HG03060 (cell line): Measurements from ENCODE around the gene ERC2.
"Not testable (repeated sequence)": the region's sequence is repeated elsewhere in the genome, so short reads cannot be mapped to it uniquely, and the experiment has no call there.

ENCODE experiments used
- ATAC-seq: cut with Tn5 transposase; IDR thresholded peaks from one replicate; pipeline ENCODE4 v1.9.1; 2021; ENCODE audit warnings: low read depth, moderate number of reproducible peaks; ENCODE audit not compliant: unreplicated experiment

The ERC2 gene

GRCh38 chr3:56042326-56042951 lies 425.8 kb downstream of the ERC2 start:
- no peak for ATAC-seq

GRCh38 chr3:56025326-56025725 lies 442.9 kb downstream of the ERC2 start:
- no peak for ATAC-seq

GRCh38 chr3:56023546-56023945 lies 444.7 kb downstream of the ERC2 start:
- no peak for ATAC-seq

GRCh38 chr3:56022619-56023018 lies 445.6 kb downstream of the ERC2 start:
- ATAC-seq, result no peak

- ATAC-seq, result no peak
These were observed 448.6 kb downstream of the ERC2 start for GRCh38 chr3:56019490-56020146.

GRCh38 chr3:56015374-56015773 lies 452.9 kb downstream of the ERC2 start:
- ATAC-seq, result not testable (repeated sequence)

- ATAC-seq, result no peak
These were observed 455.5 kb downstream of the ERC2 start for GRCh38 chr3:56012721-56013120.

GRCh38 chr3:56005196-56005805 lies 463.0 kb downstream of the ERC2 start:
- ATAC-seq, result no peak

GRCh38 chr3:56003129-56003528 lies 465.1 kb downstream of the ERC2 start:
- no peak for ATAC-seq

- no peak for ATAC-seq
These were observed 466.3 kb downstream of the ERC2 start for GRCh38 chr3:56001991-56002390.

- ATAC-seq, result no peak
These were observed 466.7 kb downstream of the ERC2 start for GRCh38 chr3:56001537-56001936.

- ATAC-seq, result no peak
These were observed 478.9 kb downstream of the ERC2 start for GRCh38 chr3:55989366-55989765.

GRCh38 chr3:55988905-55989304 lies 479.4 kb downstream of the ERC2 start:
- ATAC-seq, result no peak

- ATAC-seq, result no peak
These were observed 483.6 kb downstream of the ERC2 start for GRCh38 chr3:55984626-55985025.

- ATAC-seq, result no peak
These were observed 489.3 kb downstream of the ERC2 start for GRCh38 chr3:55978953-55979352.

GRCh38 chr3:55974421-55975165 lies 493.7 kb downstream of the ERC2 start:
- ATAC-seq, result no peak

- ATAC-seq, result no peak
These were observed 498.6 kb downstream of the ERC2 start for GRCh38 chr3:55969634-55970033.

GRCh38 chr3:55968331-55968730 lies 499.9 kb downstream of the ERC2 start:
- no peak for ATAC-seq

GRCh38 chr3:55966566-55966965 lies 501.7 kb downstream of the ERC2 start:
- no peak for ATAC-seq

GRCh38 chr3:55965776-55966175 lies 502.5 kb downstream of the ERC2 start:
- no peak for ATAC-seq

- ATAC-seq, result no peak
These were observed 503.7 kb downstream of the ERC2 start for GRCh38 chr3:55964491-55964985.
